ENCODE data around the gene DNAI1.
"Not testable (repeated sequence)": the region's sequence is repeated elsewhere in the genome, so short reads cannot be mapped to it uniquely, and the experiment has no call there.

The DNAI1 gene

DNA sequence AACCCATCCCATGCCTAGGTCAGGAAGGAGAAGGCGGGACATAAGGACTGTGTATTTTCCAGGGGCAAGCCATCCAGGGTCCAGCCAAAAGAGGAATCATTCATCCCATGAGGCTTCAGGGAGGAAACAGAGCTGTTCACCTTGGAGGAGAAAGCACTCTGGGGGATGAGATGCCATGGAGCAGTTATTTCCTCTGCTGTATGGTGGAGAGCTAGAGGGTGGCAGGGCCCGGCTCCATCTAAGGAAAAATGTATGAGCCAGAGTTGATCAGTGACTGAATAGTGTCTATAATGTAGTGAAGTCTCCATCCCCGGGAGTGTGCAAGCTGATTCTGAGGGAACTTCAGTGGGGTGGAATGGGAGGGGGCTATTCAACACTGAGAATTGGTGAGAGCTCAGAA is 56.2 kb downstream of the DNAI1 start:
- no peak for DNase-seq

DNA sequence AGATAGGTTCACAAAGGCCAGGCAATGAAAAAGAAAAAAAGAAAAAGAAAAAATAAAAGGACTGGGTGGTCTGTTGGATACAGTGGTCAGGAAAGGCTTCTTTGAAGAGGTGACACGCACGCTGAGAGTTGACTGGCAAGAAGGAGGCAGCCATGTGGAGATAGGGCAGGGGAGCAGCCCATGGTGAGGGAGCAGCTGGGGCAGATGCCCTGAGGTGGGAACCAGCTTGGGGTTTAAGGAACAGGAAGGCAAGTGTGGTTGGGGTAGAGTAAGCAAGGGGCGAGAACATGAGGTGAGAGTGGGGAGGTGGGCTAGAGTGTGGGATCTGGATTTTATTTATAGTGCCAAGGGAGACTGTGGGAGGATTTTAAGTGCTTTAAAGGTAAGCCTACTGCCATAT is 57.4 kb downstream of the DNAI1 start:
- no peak for DNase-seq

DNA sequence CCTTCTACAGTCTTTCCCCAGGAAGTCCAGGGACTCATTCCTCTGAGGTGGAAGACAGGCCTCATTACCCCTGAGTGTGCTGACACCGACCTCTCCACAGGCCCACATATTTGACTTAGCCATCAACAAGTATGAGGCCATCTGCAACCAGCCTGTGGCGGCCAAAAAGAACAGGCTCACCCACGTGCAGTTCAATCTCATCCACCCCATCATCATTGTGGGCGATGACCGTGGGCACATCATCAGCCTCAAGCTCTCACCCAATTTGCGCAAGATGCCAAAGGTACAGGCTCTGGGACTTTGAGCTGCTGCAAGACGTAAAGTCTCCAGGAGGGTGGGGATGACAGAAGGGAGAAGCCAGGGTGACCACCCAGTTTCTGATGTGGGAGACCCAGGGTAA is 58.6 kb downstream of the DNAI1 start:
- no peak for DNase-seq

DNA sequence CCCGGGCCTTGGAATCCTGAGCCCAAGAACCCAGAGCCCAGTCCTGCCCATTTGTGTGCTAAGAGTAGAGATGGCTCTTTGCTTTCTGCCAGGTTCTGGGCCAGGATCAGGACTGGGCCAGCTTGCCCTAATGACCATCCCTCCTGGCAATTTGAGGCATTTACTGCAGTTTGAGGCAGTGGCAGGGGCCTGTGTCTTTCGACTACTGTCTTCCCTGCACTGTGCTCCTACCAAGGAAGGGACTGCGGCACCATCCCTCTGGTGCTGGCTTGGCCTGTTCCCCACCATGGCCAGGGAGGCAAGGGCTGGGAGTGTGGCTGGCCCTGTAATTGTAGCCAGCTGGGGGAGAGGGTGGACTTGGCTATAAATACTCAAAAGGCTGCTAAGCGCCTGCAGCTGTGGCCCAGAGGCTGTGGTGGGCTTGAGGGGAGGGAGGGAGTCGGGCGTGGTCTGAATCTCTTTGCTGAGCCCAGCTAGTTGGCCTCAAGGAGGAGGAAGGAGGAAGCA is 59.6 kb downstream of the DNAI1 start:
- no peak for DNase-seq

DNA sequence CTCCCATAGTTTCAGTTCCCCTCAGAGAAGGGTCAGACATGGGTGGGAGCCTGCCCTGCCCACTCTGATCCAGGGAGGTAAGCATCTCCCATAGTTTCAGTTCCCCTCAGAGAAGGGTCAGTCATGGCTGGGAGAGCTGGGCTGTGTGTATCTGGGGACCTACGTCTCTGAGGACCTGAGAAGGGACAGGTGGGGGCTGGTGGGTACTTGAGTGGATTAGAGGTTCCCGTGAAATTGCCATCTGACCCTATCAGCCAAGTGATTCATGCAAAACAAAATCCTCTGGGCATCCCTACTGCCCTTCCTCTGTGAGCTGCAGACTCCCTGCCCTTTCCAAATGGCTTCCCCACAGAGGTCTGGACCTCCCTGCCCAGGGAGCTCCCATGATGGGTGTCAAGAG is 60.3 kb downstream of the DNAI1 start:
- DNase-seq, result no peak

DNA sequence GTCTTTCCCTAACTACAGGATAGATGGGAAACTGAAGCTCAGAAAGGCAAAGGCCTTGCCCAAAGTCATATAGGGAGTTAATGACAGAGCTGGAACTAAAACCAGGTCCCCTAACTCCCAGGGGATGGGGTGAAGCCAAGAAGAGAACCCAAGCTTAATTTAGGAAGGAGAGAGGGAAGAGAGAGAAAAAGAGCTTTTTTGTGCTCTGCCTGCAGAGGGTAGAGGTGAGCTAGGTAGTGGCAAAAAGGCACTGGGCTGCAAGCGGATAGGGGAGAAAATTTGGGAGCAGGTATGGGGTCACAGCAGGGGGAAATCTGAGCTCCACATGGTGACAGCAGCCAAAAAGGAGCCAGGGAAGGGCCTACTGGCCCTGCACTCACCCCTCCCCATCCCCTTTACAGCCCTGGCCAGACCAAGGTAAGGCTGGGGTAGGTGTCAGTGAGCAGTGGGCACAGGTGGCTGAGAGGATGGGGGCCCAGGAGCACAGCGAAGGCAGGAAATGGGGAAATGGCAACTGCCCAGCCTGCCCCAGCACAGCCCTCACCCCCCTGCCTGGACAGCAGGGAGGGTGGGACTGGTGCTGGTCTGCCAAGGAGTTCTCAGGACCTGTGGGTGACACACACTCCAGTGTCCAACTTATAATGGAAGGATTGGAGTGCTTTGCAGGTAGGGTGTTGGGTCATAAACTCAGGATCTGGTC is 60.9 kb downstream of the DNAI1 start:
- no peak for DNase-seq

DNA sequence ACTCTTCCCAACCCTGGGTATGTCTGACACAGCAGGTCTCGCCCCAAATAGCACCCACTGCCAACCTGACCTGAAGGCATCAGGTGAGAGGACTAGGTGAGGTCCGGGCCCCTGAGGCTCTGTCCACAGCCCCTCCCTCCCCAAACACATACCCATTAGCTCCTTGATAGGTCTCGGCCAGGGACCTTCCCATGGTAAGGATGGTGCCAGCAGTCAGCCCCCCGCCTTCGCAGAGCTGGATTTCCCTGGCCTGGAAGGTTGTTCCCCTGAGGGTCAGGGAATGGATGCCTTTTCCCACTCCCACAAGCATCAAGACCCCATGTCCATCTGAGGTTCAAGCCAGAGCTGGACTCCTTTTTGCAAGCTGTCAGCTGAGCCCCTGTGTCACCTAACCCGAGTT is 61.5 kb downstream of the DNAI1 start:
- DNase-seq, result no peak

DNA sequence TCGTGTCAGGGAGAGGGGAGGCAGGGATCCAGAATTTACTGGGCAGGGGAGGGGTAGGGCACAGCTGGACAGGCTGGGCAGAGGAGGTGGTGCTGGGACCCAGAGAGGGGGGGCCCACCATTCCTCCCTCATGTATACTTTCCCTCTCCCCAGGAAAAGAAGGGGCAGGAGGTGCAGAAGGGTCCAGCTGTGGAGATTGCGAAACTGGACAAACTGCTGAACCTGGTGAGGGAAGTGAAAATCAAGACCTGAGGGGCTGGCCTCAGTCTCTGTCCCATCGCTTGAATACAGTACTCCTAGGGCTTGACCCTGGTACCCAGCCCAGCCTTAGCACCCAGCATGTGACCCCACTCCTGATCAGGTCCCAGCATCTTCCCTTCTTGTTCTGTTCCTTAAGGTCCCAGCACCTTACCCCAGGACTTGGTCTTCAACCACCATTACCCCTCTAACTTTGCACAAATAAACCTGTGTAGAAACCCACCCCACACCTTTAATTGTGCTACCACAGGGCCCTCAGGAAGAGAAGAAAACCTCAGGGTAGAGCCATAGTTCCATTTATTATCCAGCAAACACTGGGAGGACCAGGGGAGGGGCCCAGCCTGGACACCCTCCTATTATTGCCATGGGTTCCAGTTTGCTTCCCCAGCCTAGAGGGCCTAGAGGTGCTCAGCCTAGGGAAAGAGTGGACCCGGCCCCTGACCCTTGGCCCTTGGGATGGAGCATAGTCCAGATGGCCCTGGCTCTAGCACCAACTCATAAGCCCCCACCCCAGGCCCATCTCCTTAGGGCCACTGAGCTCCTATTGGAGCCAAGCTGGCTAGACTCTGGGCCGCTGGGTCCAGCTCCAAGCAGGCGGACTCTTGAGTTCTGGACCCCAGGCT is 62.1 kb downstream of the DNAI1 start:
- DNase-seq, result no peak

DNA sequence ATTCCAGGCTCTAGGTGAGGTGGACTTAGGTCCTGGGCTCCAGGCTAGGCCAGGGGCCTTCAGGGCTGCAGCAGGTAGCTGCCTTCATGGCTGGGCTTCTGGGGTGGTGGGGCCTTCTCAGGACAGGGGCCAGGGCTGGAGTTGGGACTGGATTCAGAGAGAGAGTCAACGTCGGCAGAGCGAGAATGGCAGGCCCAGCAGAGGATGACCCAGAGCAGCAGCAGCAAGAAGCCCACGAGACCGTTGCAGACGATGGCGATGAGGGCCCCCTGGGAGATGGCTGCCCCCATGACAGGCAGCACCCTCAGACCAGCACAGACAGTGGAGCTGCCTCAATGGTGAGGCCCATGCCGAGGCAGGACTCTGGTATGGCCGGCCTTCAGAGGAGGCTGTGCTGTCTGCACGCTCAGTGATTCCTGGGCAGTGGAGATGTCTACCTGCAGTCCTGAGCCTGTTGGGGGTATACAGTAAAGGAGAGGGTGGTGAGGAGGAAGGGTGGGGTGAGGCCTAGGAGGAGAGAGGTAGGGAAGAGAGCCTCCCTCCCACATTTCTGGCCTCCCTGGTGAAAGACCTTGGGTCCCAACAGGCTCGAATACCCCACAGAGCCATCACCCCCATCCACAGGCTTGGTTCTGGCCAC is 62.9 kb downstream of the DNAI1 start:
- DNase-seq, result no peak

DNA sequence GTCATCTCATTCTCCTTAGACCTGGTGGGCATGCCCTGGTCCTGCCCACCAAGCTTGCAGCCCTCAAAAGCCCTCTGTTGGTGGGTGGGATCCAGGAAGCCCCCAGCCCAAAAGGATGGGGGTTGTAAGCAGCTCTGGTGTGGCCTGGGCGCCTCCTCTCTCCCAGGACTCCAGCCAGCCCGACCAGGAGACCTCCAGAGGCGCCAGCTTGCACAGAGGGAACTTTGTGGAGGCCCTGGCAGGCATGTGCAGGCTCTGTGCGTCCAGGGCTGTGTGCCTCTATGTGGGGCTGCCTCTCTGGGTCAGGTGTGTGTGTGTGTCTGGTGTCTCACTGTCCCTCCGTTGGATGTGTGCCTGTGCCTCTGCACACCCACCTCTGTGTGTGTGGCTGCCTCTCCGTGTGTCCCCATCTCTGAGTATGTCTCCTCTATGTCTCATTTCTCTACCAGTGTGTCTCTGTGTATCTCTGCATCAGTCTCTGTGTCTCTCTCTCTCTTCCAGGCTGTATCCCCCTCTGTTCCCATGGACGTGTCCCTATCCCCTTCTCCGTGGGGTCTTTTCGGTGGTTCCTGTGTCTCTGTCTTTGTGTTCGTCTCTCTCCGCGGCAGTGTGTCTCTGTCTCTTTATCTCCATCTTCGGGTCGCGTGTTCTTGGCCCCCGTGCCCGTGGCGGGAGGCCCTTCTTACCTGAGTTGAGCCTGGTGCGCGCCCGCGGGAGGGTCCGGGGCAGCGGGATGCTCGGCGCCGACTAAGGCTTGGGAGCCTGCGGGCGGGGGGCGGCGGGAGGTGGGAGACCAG is 63.7 kb downstream of the DNAI1 start:
- no peak for DNase-seq

DNA sequence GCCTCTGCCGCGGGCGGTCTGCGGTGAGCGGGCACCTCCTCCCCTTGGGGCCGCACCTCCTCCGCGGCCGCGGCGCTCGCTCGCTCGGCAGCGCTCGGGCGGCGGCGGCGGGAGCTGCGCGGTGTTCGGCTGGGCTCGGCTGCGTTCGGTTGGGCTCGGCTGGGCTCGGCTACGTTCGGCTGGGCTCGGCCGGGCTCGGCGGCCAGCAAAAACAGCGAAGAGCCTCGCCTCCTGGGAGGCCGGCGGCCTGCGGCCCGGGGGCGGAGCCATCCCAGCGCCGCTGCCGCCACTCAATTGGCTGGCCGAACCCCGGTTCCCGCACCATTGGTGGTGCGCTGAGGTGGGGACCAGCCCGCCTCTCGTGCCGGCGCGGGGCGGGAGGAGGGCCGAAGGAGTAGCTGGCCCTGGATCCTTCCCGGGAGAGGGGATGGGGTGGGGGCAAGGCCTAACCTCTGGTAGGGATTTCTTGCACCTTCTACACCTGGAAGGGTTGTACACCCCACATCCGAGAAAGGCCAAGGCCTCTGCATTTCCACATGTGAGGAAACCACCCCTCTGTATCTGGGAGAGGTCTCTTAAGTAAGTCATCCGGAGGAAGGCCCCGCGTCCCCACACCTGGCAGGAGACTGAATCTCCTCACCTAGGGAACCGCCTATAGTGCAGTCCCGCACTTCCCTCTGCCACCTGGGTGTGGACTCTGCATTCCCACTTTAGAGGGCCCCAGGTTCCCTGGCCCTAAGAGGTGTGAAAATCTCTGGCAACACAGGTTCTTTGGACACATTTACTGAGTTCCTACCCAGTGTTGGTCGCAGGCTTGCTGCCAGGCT is 64.6 kb downstream of the DNAI1 start, which contains the start of gene ENHO:
TSS of gene ENHO (minus strand) at position 20 of the 827 bp plus-strand sequence. CDS start 1,295 bp downstream, outside the sequence.
- DNase-seq, result peak; percentile 71

DNA sequence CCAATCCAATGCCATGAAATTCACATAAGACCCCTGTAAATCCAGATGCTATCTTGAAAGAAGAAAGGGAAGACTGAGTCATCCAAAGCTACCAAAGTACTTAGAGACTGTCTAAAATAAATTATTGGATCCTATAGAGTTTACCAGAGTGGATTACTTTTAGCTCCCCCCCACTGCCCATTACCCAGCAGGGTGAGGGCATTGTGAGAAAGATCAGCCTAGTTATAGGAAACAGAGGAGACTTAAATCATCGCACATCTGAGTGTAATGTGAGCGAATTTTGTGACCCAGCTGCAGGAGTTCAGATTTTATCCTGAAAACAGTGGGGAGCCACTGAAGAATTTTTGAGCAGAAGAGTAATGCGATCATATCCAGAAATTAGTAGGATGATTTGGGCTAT is 65.7 kb downstream of the DNAI1 start:
- no peak for DNase-seq

DNA sequence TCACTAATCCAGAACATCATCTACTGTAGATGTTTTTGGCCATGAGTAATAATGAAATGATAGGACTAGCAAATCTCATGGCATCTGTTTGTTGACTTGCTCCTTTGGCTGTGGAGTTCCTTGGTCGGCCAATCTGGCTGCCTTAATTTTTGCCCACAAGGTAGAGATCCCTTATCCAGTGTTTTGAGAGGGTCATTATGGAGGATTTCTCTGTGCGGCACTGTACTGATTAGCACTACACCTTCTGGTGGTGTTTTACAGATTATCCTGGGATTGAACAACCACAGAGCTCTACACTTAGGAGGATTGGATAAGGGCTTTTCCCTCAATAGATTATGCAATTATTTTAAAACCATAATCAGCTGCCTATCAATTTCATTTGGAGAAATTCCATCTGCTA is 67.4 kb downstream of the DNAI1 start:
- no peak for DNase-seq

DNA sequence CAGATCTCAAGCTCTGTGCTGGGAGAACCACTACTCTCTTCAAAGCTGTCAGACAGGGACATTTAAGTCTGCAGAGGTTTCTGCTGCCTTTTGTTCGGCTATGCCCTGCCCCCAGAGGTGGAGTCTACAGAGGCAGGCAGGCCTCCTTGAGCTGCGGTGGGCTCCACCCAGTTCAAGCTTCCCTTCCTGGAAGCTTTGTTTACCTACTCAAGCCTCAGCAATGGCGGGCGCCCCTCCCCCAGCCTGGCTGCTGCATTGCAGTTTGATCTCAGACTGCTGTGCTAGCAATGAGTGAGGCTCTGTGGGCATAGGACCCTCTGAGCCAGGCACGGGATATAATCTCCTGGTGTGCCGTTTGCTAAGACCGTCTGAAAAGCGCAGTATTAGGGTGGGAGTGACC is 73.4 kb downstream of the DNAI1 start:
- not testable (repeated sequence) for DNase-seq

DNA sequence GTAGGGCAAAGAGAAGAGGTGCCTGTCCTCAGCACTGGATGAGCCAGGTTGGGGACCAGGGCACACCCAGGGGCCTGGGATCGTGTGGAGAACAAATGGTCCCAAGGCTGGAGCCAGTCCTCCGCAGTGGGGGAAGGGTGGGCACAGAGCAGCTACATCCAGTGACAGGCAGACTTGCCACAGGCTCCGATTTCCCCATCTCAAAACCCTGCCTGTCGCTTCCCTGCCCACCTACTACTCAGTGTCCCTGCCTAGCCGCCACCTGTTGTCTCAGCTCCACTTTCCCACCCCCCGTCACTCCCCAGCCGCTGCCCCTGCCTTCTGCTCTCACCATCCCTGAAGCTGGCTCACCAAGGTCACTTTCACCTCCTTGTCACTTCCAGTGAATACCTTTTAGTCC is 78.1 kb downstream of the DNAI1 start:
- no peak for DNase-seq

DNA sequence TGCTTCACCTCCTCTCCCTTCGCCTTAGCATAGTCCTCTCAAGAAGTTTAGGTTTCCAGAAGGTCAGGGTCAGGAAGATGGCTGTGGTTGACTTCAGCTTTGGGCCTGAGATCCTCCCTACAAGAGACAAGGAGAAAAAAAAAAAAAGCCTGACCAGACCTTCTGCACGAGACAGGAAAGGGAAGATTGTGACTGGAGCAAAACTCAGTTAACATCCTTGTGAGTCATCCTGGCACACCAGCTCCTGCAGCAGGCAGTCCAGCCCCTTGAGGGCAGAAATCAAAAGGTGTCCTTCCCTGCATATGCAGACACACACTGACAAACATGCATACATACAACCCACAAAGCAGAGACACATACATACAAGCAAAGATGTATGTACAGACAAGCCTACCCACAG is 82.2 kb downstream of the DNAI1 start:
- no peak for DNase-seq

DNA sequence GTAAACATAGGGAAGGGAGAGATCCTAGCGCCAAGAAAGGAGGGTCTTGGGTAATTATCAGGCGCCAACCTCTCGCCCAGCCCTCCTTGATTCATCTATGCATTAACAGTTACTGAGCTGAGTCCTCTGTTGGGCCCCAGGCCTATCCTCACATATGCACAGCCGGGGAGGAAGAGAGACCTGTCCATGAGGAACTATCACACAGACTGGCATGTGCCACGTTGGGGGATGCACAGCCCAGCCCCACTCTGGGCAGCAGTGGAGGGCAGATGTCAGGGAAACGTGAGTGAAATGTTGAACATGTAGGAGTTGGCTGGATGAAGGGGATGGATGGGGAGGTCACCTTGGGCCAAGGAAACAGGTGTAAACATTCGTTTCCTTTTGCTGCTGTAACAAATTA is 82.9 kb downstream of the DNAI1 start:
- DNase-seq, result no peak

DNA sequence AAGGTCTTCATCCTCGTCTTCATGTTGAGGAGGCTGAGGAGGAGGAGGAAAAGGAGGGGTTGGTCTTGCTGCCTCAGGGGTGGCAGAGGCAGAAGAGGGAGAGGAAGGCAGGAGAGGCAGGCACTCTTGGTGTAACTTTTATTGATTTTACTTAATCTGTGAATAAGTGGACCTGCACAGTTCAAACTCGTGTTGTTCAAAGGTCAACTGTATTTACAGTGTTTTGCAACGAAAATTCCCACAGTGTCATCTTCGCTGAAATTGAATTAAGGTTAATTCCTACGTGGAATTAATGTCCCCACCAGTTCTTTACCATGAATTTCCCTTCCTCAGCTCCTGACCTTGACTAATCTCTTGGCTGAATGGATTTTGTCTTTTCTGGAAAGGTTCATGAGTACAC is 85.4 kb downstream of the DNAI1 start:
- DNase-seq, result no peak

DNA sequence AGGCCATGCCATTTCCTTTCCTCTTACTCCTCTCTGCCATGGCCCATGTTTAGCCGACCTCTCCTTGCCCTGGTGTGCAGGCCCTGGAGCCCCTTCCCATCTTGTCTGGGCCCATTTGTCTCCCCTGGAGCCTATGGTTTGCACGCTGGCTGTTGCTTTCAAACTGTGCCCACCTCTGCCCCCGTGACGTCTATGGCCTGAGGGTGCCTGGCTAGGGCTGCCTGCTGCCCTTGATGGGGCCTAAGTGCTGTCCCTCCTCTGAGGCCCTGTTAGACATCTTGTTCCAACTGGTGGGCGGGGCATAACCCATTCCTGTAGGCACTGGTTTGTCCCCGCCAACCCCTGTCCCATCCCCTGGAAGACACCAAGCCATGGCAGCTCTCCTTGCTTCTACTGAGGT is 86.9 kb downstream of the DNAI1 start:
- no peak for DNase-seq

DNA sequence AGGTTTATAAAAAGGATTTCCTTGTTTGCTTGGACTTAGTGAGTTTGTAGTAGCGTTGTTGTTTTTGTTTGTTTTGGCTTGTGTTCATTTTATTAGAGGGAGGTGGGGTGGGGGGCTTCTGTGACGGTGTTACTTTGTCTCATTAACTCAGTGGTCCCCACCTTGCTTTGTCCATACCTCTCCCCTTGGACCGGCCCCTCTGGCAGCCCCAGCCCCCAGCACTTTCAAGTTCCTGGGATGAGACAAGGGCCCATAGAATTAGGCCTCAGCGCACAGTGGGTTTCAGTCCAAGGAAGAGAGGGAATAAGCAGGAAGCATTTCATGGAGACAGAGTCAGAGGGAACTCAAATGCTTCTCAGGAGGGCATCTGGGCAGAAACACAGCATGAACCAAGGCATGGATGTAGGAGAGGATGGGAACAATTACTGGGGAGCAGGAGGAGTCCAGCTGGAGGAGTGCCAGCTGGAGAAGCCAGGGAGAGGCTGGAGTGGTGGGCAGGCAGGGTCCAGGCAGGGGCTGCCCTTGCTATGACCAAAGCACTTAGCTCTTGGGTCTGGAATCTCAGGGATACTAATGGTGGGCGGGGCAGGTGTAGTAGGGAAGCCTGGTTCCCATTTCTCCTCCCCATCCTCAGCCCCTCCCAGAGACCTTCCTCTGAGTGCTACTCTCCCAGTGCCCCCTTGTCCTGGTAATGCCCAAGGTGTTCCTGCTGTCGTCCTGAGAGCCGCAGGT is 87.7 kb downstream of the DNAI1 start:
- no peak for DNase-seq

All from NCI-H748 treated with DMSO at 0.1 percent for 48 hours (cell line).